Calu3 (cell line): ENCODE data around the gene MIGA2. TPM values are rescaled to one million over a fixed set of nuclear protein-coding genes. Genes with fewer than 3 reads are reported as not detected.

Experiments used
- BruUV-seq: library from RNA; stranded (reverse); fragments of 400-500 nt; replicated peaks from 2 replicates; lab custom pipeline; 2021; lab: Mats Ljungman, UMichigan
- CTCF ChIA-PET: fragments of 300-600 bp; sonication (Branson Sonifier 250); formaldehyde crosslinking; loops from one replicate; lab custom pipeline; 2022; ENCODE audit warnings: antibody characterized with exemption; lab: Charles Lee
- DNase-seq: peaks from one replicate; pipeline ENCODE4 v3.0.0; 2022
- H3K27ac Mint-ChIP-seq: one replicate; pipeline ENCODE4 v1.8.0; 2022; ENCODE audit warnings: mixed read lengths; ENCODE audit not compliant: unreplicated experiment
- H3K27me3 Mint-ChIP-seq: one replicate; pipeline ENCODE4 v1.8.0; 2022; ENCODE audit warnings: mixed read lengths; ENCODE audit not compliant: unreplicated experiment
- H3K36me3 Mint-ChIP-seq: one replicate; pipeline ENCODE4 v1.8.0; 2022; ENCODE audit warnings: mild to moderate bottlenecking, moderate library complexity, mixed read lengths; ENCODE audit not compliant: insufficient read depth, unreplicated experiment
- H3K4me1 Mint-ChIP-seq: one replicate; pipeline ENCODE4 v1.8.0; 2022; ENCODE audit warnings: mild to moderate bottlenecking, low read depth, mixed read lengths; ENCODE audit not compliant: unreplicated experiment
- H3K4me3 Mint-ChIP-seq: one replicate; pipeline ENCODE4 v1.8.0; 2022; ENCODE audit warnings: mild to moderate bottlenecking, low read depth, moderate library complexity, mixed read lengths; ENCODE audit not compliant: unreplicated experiment
- H3K9me3 Mint-ChIP-seq: one replicate; pipeline ENCODE4 v1.8.0; 2022; ENCODE audit warnings: low read depth, mixed read lengths; ENCODE audit not compliant: unreplicated experiment
- intact Hi-C: fragments of 100-400 bp; cut with micrococcal nuclease; formaldehyde crosslinking; loops from one replicate; pipeline ENCODE4 v1.10.0; 2022; ENCODE audit not compliant: unreplicated experiment
- total RNA-seq: library from RNA; stranded (reverse); gene quantifications from 2 replicates; pipeline ENCODE4 v1.2.3, GENCODE V29; 2022
- TF ChIP-seq, protein P1 (sequence below): fragments of 200-600 bp; IDR thresholded peaks from one replicate; pipeline ENCODE4 v1.8.0; 2022; ENCODE audit warnings: antibody characterized with exemption; ENCODE audit not compliant: unreplicated experiment

The MIGA2 gene
- total RNA-seq, 1 experiment from 2014 or later = 17.8 TPM

GRCh38 chr9:129104051-129104450 is 67.6 kb downstream of the MIGA2 start:
- no peaks in the 10 kb centered on the region for H3K9me3 Mint-ChIP-seq
- no peaks in the 10 kb centered on the region for H3K4me1 Mint-ChIP-seq
- no peaks in the 10 kb centered on the region for H3K36me3 Mint-ChIP-seq
- DNase-seq = no peak
- intact Hi-C loops = no loop called here
- TF ChIP-seq, protein P1, sequence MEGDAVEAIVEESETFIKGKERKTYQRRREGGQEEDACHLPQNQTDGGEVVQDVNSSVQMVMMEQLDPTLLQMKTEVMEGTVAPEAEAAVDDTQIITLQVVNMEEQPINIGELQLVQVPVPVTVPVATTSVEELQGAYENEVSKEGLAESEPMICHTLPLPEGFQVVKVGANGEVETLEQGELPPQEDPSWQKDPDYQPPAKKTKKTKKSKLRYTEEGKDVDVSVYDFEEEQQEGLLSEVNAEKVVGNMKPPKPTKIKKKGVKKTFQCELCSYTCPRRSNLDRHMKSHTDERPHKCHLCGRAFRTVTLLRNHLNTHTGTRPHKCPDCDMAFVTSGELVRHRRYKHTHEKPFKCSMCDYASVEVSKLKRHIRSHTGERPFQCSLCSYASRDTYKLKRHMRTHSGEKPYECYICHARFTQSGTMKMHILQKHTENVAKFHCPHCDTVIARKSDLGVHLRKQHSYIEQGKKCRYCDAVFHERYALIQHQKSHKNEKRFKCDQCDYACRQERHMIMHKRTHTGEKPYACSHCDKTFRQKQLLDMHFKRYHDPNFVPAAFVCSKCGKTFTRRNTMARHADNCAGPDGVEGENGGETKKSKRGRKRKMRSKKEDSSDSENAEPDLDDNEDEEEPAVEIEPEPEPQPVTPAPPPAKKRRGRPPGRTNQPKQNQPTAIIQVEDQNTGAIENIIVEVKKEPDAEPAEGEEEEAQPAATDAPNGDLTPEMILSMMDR = no peak
- no peak overlapping the region for H3K27ac Mint-ChIP-seq
- peaks cover 8% of the 10 kb centered on the region for H3K27me3 Mint-ChIP-seq
- CTCF ChIA-PET = interaction anchor here (0.5 kb wide), 1 partner anchor 747 kb away, joined by 3 read pairs; no protein-coding TSS in a partner anchor
- H3K4me3 Mint-ChIP-seq = no peak overlapping the region
- BruUV-seq = no TSS peak

- H3K4me1 Mint-ChIP-seq = no peaks in the 10 kb centered on the region
These were observed 69.7 kb downstream of the MIGA2 start for GRCh38 chr9:129105857-129106694.

DNA sequence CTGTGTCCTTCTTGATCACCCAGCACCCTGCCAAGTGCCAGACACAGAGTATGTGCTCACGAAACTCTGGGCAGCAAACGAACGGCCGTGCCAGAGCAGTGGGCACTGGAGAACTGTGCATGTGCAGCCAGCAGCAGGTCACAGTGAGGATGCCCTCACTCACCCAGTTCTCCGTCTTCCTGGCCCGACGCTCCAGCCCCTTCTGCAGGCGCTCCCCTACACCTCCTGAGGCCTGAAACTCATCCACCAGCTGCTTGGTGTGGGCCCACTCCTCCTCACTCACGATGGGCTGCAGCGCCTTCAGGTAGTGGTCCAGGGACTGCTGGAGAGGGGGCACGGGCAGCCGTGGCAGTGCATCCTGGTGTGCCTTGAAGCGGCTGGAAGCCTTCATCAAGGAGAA is 71.2 kb downstream of the MIGA2 start:
- CTCF ChIA-PET = no interaction called here
- no TSS peak for BruUV-seq
- Mint-ChIP-seq H3K4me3 (no peak overlapping the region), H3K27ac (no peak overlapping the region), H3K27me3 (peaks cover 9% of the 10 kb centered on the region), H3K4me1 (no peaks in the 10 kb centered on the region), H3K9me3 (no peaks in the 10 kb centered on the region), H3K36me3 (peaks cover 17% of the 10 kb centered on the region)
- no peak for DNase-seq
- TF ChIP-seq, protein P1 = no peak
- intact Hi-C loops = no loop called here

More at GRCh38 chr9:129105857-129106694, 69.7 kb downstream of the MIGA2 start:
- CTCF ChIA-PET = no interaction called here
- Mint-ChIP-seq H3K36me3 (peaks cover 6% of the 10 kb centered on the region), H3K4me3 (no peak overlapping the region), H3K9me3 (no peaks in the 10 kb centered on the region), H3K27me3 (peaks cover 9% of the 10 kb centered on the region), H3K27ac (no peak overlapping the region)
- no peak for DNase-seq
- BruUV-seq = no TSS peak
- TF ChIP-seq, protein P1 = no peak
- intact Hi-C loops = no loop called here

- no TSS peak for BruUV-seq
- Mint-ChIP-seq H3K4me3 (no peak overlapping the region), H3K4me1 (no peaks in the 10 kb centered on the region), H3K9me3 (no peaks in the 10 kb centered on the region), H3K27me3 (peaks cover 9% of the 10 kb centered on the region), H3K27ac (no peak overlapping the region), H3K36me3 (peaks cover 17% of the 10 kb centered on the region)
- no peak for DNase-seq
- TF ChIP-seq, protein P1 = no peak
- CTCF ChIA-PET = no interaction called here
- intact Hi-C loops = no loop called here
These were observed 71.8 kb downstream of the MIGA2 start for GRCh38 chr9:129108083-129108804.
